Body of pancreas (tissue), 4 donors: ENCODE results near the gene TTLL5.

Experiments
- POLR2A ChIP-seq, 3 donors: fragments of 450-650 bp; IDR thresholded peaks; one replicate each; pipeline ENCODE4 v1.6.1; 2016; ENCODE audit warnings: antibody characterized with exemption in 3 of 3, mild to moderate bottlenecking in 2 of 3
- TF ChIP-seq, protein P1 (sequence below), 7 experiments: fragments of 450-650 bp in 4 of 7; fragments of 200-600 bp in 3 of 7; sonication (generic) in 3 of 7; IDR thresholded peaks; one replicate each; pipeline ENCODE4 v1.5.1; 2016 to 2019; ENCODE audit warnings: antibody characterized with exemption in 7 of 7

DNA sequence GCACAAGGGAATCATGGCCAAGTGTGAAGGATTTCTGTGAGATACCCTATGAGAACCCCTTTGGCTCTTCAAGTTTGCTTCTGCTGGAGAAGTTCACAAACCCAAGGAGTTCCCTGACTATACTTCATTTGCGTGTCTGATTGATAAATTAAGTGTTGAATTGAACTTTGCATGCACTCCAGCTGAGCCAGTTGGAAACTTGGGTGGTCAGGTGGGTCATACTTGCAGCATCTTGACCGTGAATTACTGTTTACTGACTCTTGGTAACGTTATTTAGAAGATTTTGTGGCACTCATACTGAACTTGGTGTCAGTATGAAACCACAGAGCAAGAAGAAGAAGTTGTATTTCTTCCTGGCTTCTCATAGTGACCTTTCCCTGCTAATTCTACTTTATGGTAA, 243.3 kb downstream of the TTLL5 start:
- TF ChIP-seq, protein P1, sequence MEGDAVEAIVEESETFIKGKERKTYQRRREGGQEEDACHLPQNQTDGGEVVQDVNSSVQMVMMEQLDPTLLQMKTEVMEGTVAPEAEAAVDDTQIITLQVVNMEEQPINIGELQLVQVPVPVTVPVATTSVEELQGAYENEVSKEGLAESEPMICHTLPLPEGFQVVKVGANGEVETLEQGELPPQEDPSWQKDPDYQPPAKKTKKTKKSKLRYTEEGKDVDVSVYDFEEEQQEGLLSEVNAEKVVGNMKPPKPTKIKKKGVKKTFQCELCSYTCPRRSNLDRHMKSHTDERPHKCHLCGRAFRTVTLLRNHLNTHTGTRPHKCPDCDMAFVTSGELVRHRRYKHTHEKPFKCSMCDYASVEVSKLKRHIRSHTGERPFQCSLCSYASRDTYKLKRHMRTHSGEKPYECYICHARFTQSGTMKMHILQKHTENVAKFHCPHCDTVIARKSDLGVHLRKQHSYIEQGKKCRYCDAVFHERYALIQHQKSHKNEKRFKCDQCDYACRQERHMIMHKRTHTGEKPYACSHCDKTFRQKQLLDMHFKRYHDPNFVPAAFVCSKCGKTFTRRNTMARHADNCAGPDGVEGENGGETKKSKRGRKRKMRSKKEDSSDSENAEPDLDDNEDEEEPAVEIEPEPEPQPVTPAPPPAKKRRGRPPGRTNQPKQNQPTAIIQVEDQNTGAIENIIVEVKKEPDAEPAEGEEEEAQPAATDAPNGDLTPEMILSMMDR (IDR thresholded peaks at IDR 0.05), result no peak
- no peak for TF ChIP-seq POLR2A (IDR thresholded peaks at IDR 0.05)
